ENCODE measurements around the gene CENPM. TPM values are rescaled to one million over a fixed set of nuclear protein-coding genes. Genes with fewer than 3 reads are reported as not detected.

CENPM gene
- total RNA-seq, 1 donor from 2014 or later: 53.5 TPM

GRCh38 chr22:41966607-41967240, 19.8 kb upstream of the CENPM start:
- intact Hi-C loops (cut with micrococcal nuclease): loop anchor here (1.0 kb wide), 8 partner anchors 104 to 507 kb away; partner anchors contain the start of genes NAGA, NDUFA6 and SMDT1

- intact Hi-C loops (cut with micrococcal nuclease): loop anchor here (1.0 kb wide), 8 partner anchors 104 to 507 kb away; partner anchors contain the start of genes NAGA, NDUFA6 and SMDT1
Measured at GRCh38 chr22:41966225-41966606, 19.3 kb upstream of the CENPM start.

GRCh38 chr22:41964112-41964491, 17.1 kb upstream of the CENPM start:
- intact Hi-C loops (cut with micrococcal nuclease): no loop called here

GRCh38 chr22:41963453-41964111, 16.6 kb upstream of the CENPM start:
- intact Hi-C loops (cut with micrococcal nuclease): no loop called here

GRCh38 chr22:41957941-41958556, 11.1 kb upstream of the CENPM start:
- intact Hi-C loops (cut with micrococcal nuclease): loop anchor here (1.0 kb wide), 4 partner anchors 11 to 479 kb away; partner anchors contain the start of gene CENPM

GRCh38 chr22:41952713-41953112, 5.8 kb upstream of the CENPM start:
- intact Hi-C loops (cut with micrococcal nuclease): no loop called here

GRCh38 chr22:41951898-41952474, 5.0 kb upstream of the CENPM start, which contains the start of gene SMIM45:
Gene SMIM45 (plus strand): TSS chr22:41952150.
- intact Hi-C loops (cut with micrococcal nuclease): no loop called here

GRCh38 chr22:41949297-41949965, 2.5 kb upstream of the CENPM start:
- intact Hi-C loops (cut with micrococcal nuclease): loop anchor here (10.0 kb wide), 1 partner anchor 505 kb away; the partner anchor contains the start of gene TOB2

GRCh38 chr22:41948928-41949296, 2.0 kb upstream of the CENPM start:
- intact Hi-C loops (cut with micrococcal nuclease): loop anchor here (10.0 kb wide), 1 partner anchor 504 kb away; the partner anchor contains the start of gene TOB2

GRCh38 chr22:41948142-41948541, 1.2 kb upstream of the CENPM start:
- intact Hi-C loops (cut with micrococcal nuclease): loop anchor here (10.0 kb wide), 1 partner anchor 503 kb away; the partner anchor contains the start of gene TOB2

GRCh38 chr22:41947424-41948080, 600 bp upstream of the CENPM start:
- intact Hi-C loops (cut with micrococcal nuclease): loop anchor here (1.0 to 10.0 kb wide), 7 partner anchors 10 to 661 kb away; partner anchors contain the start of genes NAGA, POLR3H, RANGAP1 and SMDT1

- intact Hi-C loops (cut with micrococcal nuclease): loop anchor here (10.0 kb wide), 1 partner anchor 499 kb away; the partner anchor contains the start of gene TOB2
Measured at GRCh38 chr22:41943661-41944209, 3.2 kb downstream of the CENPM start.

- intact Hi-C loops (cut with micrococcal nuclease): loop anchor here (1.0 to 10.0 kb wide), 13 partner anchors 15 to 496 kb away; partner anchors contain the start of genes CCDC134, SNU13, TNFRSF13C and TOB2
Measured at GRCh38 chr22:41940832-41941765, 5.9 kb downstream of the CENPM start.

GRCh38 chr22:41939981-41940831, 6.7 kb downstream of the CENPM start:
- intact Hi-C loops (cut with micrococcal nuclease): loop anchor here (1.0 to 10.0 kb wide), 7 partner anchors 14 to 495 kb away; partner anchors contain the start of genes SNU13, TNFRSF13C and TOB2

GRCh38 chr22:41936894-41937169, 10.1 kb downstream of the CENPM start:
- intact Hi-C loops (cut with micrococcal nuclease): no loop called here

GRCh38 chr22:41935509-41935908, 11.4 kb downstream of the CENPM start:
- intact Hi-C loops (cut with micrococcal nuclease): no loop called here

GRCh38 chr22:41935015-41935351, 12.0 kb downstream of the CENPM start:
- intact Hi-C loops (cut with micrococcal nuclease): no loop called here

All from T-helper 1 cell treated with Interleukin-12 subunit alpha and Interleukin-12 subunit beta and Interleukin-4 antibody, amounts not matched to agents 30 ng/mL and 1 ng/mL, for 36 hours (primary cell).